ENCODE results near the gene C2orf68. TPM values are rescaled to one million over a fixed set of nuclear protein-coding genes. Genes with fewer than 3 reads are reported as not detected.
A peak's percentile ranks its signal among the peaks of the same experiment; 100 is the strongest.

Gene C2orf68
- total RNA-seq (2014; rRNA removed; shearing (Covaris generic)) = 62.0 and 86.7 TPM in 2 replicates
- 86.2 and 96.1 TPM in 2 replicates for total RNA-seq (2022)
- Bru-seq, nascent RNA = percentile 85 among the genes with signal in this experiment
- BruChase-seq, experiment 1, labeled RNA remaining after a 6-hour chase = percentile 97 among the genes with signal in this experiment
- BruChase-seq, experiment 2, labeled RNA remaining after a 2-hour chase = percentile 95 among the genes with signal in this experiment
- long read RNA-seq, transcript C2orf68-201 (4 exons, 2,837 nt) = major isoform, 12 of 45 reads
- long read RNA-seq, partial matches to known transcripts = 1 of 45 reads
- long read RNA-seq, other reads (novel, unspliced or antisense) = 31 of 45 reads

- peaks cover 38% of the 10 kb centered on the region for H3K79me2 ChIP-seq (ENCODE audit: insufficient read depth, low read depth, low read length)
- TF ChIP-seq EZH2phosphoT487 (IDR thresholded peaks at IDR 0.05; ENCODE audit: borderline replicate concordance, low read depth, low read length) = no peak
- no peak for TF ChIP-seq CTCF (conservative IDR thresholded peaks at IDR 0.05; ENCODE audit: low read length)
- H3K9me3 ChIP-seq (ENCODE audit: low read length) = no peaks in the 10 kb centered on the region
- no peaks in the 10 kb centered on the region for H4K20me1 ChIP-seq (ENCODE audit: insufficient read depth, low read length)
- intact Hi-C loops (cut with micrococcal nuclease; ENCODE audit: unreplicated experiment) = no loop called here
- DNase-seq (ENCODE audit: low spot score) = peak; percentile 93
- POLR2A ChIA-PET = interaction anchor here (0.6 to 4.4 kb wide), 6 partner anchors 11 to 193 kb away, joined by 3 to 24 read pairs (median 4); partner anchors contain the start of genes MAT2A and RNF181
- peak within 1 kb of the TSS; percentile 88 for H2AFZ ChIP-seq (ENCODE audit: low read length)
- peak within 1 kb of the TSS; percentile 55 for H3K27ac ChIP-seq (ENCODE audit: low read depth, low read length, poor library complexity, severe bottlenecking)
- H3K4me3 ChIP-seq (ENCODE audit: low read depth, low read length, poor library complexity, severe bottlenecking) = peak within 1 kb of the TSS; percentile 97
- peak within 1 kb of the TSS; percentile 97 for H3K4me2 ChIP-seq (ENCODE audit: low read length)
- H3K9me2 ChIP-seq (ENCODE audit: insufficient read depth, low read length) = no peaks in the 10 kb centered on the region
- H3K4me1 ChIP-seq (ENCODE audit: insufficient read depth, low read length, poor library complexity, severe bottlenecking) = peaks cover 25% of the 10 kb centered on the region
- CTCF ChIA-PET (ENCODE audit: unreplicated experiment) = interaction anchor here (0.6 kb wide), 1 partner anchor 51 kb away, joined by 3 read pairs; no protein-coding TSS in a partner anchor
- H3K36me3 ChIP-seq (ENCODE audit: insufficient read depth, low read length) = peaks cover 30% of the 10 kb centered on the region
- BruUV-seq (replicated peaks) = TSS peak; percentile 89
Measured at GRCh38 chr2:85611705-85612587, at the start of gene C2orf68. Gene C2orf68 (minus strand): TSS chr2:85612066. CDS start chr2:85611984, 82 bp downstream.

GRCh38 chr2:85661139-85661858, 49.4 kb upstream of the C2orf68 start:
- no peaks in the 10 kb centered on the region for H4K20me1 ChIP-seq (ENCODE audit: insufficient read depth, low read length)
- intact Hi-C loops (cut with micrococcal nuclease; ENCODE audit: unreplicated experiment) = no loop called here
- no peaks in the 10 kb centered on the region for H3K79me2 ChIP-seq (ENCODE audit: insufficient read depth, low read depth, low read length)
- H3K4me1 ChIP-seq (ENCODE audit: insufficient read depth, low read length, poor library complexity, severe bottlenecking) = no peaks in the 10 kb centered on the region
- no peak overlapping the region for H3K4me2 ChIP-seq (ENCODE audit: low read length)
- no peak for DNase-seq (ENCODE audit: low spot score)
- no peak overlapping the region for H3K27ac ChIP-seq (ENCODE audit: low read depth, low read length, poor library complexity, severe bottlenecking)
- no peak overlapping the region for H2AFZ ChIP-seq (ENCODE audit: low read length)
- peaks cover 6% of the 10 kb centered on the region; the same call in 1 of the 2 replicates for H3K36me3 ChIP-seq (ENCODE audit: insufficient read depth, low read length)
- H3K4me3 ChIP-seq (ENCODE audit: low read depth, low read length, poor library complexity, severe bottlenecking) = no peak overlapping the region
- ChIA-PET POLR2A (interaction anchor here (0.6 kb wide), 1 partner anchor 770 kb away, joined by 3 read pairs; no protein-coding TSS in a partner anchor), CTCF (ENCODE audit: unreplicated experiment) (no interaction called here)
- no peaks in the 10 kb centered on the region for H3K9me3 ChIP-seq (ENCODE audit: low read length)
- BruUV-seq (replicated peaks) = no TSS peak
- H3K9me2 ChIP-seq (ENCODE audit: insufficient read depth, low read length) = no peaks in the 10 kb centered on the region
- TF ChIP-seq CTCF (conservative IDR thresholded peaks at IDR 0.05; ENCODE audit: low read length) (no peak), EZH2phosphoT487 (IDR thresholded peaks at IDR 0.05; ENCODE audit: borderline replicate concordance, low read depth, low read length) (no peak)
